DND-41 (cell line): ENCODE results near the gene SND1.

ENCODE experiments used
- ATAC-seq: fragments of 200-7000 bp; cut with Tn5 transposase; 3 replicates; pipeline ENCODE4 v1.9.1; 2021; ENCODE audit warnings: low read depth; ENCODE audit not compliant: insufficient read depth
- DNase-seq: peaks from one replicate; pipeline ENCODE4 v3.0.0-alpha.2; 2020
- H2AFZ ChIP-seq: 2 replicates; pipeline ENCODE4 v1.6.0; 2012; ENCODE audit warnings: low read depth, low read length
- H3K27ac ChIP-seq: 2 replicates; pipeline ENCODE4 v1.5.1; 2012; ENCODE audit warnings: low read length, inconsistent platforms
- H3K27me3 ChIP-seq: fragments of 200-600 bp; sonication (generic); 2 replicates; pipeline ENCODE4 v1.6.0; 2012; ENCODE audit warnings: low read length, mild to moderate bottlenecking, inconsistent platforms; ENCODE audit not compliant: insufficient read depth, poor library complexity
- H3K36me3 ChIP-seq: 2 replicates; pipeline ENCODE4 v1.5.1; 2012; ENCODE audit warnings: low read length, inconsistent platforms; ENCODE audit not compliant: insufficient read depth
- H3K4me1 ChIP-seq: 2 replicates; pipeline ENCODE4 v1.5.1; 2012; ENCODE audit warnings: mild to moderate bottlenecking, low read length; ENCODE audit not compliant: insufficient read depth
- H3K4me2 ChIP-seq: 2 replicates; pipeline ENCODE4 v1.6.0; 2012; ENCODE audit warnings: mild to moderate bottlenecking, moderate library complexity, low read length, inconsistent platforms; ENCODE audit not compliant: insufficient read depth
- H3K4me3 ChIP-seq, 2 experiments: fragments of 200-600 bp in 1 of 2; shearing (Covaris generic) in 1 of 2; 2 replicates each; pipeline ENCODE4 v1.5.1; 2012 to 2016; ENCODE audit warnings: inconsistent platforms in 2 of 2, low read length in 2 of 2, mild to moderate bottlenecking in 2 of 2, low read depth in 1 of 2, moderate library complexity in 1 of 2
- H3K79me2 ChIP-seq: 2 replicates; pipeline ENCODE4 v1.6.0; 2012; ENCODE audit warnings: low read length, inconsistent platforms; ENCODE audit not compliant: insufficient read depth
- H3K9ac ChIP-seq: 2 replicates; pipeline ENCODE4 v1.6.0; 2012; ENCODE audit warnings: low read depth, mild to moderate bottlenecking, inconsistent platforms, low read length, moderate library complexity
- H3K9me3 ChIP-seq: 2 replicates; pipeline ENCODE4 v1.5.1; 2012; ENCODE audit warnings: low read length, moderate library complexity, mild to moderate bottlenecking, inconsistent platforms; ENCODE audit not compliant: insufficient read depth, severe bottlenecking
- H4K20me1 ChIP-seq: 2 replicates; pipeline ENCODE4 v1.6.0; 2012; ENCODE audit warnings: low read length; ENCODE audit not compliant: insufficient read depth
- EZH2 ChIP-seq: IDR thresholded peaks from 3 replicates; pipeline ENCODE4 v1.6.1; 2012; ENCODE audit warnings: borderline replicate concordance, low read depth, mild to moderate bottlenecking, moderate library complexity, low read length, inconsistent platforms; ENCODE audit not compliant: severe bottlenecking
- TF ChIP-seq, protein P1 (sequence below): IDR thresholded peaks from 2 replicates; pipeline ENCODE4 v1.5.1; 2012; ENCODE audit warnings: borderline replicate concordance, low read length, moderate library complexity, mild to moderate bottlenecking; ENCODE audit not compliant: poor library complexity, severe bottlenecking; ENCODE audit errors: extremely low read depth

Gene SND1

DNA sequence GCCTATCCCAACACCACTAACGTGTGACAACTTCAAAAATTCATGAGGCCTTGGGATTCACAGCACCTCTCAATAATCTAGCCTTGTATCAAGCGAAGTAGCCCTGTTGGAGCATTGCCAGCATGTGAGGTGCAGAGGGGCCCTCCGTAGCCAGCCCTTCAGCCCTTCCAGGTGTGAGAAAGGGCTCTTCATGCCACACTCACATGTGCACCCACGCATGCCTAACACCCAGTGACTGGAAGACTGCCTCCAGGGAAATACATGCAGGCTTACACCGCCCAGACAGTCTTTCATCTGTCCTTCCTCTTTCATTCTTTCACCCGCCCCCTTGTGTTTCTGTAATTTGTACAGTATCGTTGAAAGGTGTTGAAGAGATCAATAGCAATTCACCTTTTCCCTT lies 353.1 kb downstream of the SND1 start:
- TF ChIP-seq EZH2: no peak
- TF ChIP-seq, protein P1, sequence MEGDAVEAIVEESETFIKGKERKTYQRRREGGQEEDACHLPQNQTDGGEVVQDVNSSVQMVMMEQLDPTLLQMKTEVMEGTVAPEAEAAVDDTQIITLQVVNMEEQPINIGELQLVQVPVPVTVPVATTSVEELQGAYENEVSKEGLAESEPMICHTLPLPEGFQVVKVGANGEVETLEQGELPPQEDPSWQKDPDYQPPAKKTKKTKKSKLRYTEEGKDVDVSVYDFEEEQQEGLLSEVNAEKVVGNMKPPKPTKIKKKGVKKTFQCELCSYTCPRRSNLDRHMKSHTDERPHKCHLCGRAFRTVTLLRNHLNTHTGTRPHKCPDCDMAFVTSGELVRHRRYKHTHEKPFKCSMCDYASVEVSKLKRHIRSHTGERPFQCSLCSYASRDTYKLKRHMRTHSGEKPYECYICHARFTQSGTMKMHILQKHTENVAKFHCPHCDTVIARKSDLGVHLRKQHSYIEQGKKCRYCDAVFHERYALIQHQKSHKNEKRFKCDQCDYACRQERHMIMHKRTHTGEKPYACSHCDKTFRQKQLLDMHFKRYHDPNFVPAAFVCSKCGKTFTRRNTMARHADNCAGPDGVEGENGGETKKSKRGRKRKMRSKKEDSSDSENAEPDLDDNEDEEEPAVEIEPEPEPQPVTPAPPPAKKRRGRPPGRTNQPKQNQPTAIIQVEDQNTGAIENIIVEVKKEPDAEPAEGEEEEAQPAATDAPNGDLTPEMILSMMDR: no peak
- peaks cover 3% of the 10 kb centered on the region for H4K20me1 ChIP-seq
- no peak overlapping the region for H3K27ac ChIP-seq
- no peak overlapping the region for H3K4me3 ChIP-seq
- H3K4me1 ChIP-seq: 0 out of 2 replicates have a peak, but pooled peaks cover 3% of the 10 kb centered on the region
- no peaks in the 10 kb centered on the region for H3K79me2 ChIP-seq
- ATAC-seq (no peak), DNase-seq (no peak)
- no peaks in the 10 kb centered on the region for H3K9me3 ChIP-seq
- no peak overlapping the region for H3K9ac ChIP-seq
- H3K36me3 ChIP-seq: peaks cover 7% of the 10 kb centered on the region; the same call in 1 of the 2 replicates
- no peak overlapping the region for H3K4me2 ChIP-seq
- H3K27me3 ChIP-seq: no peaks in the 10 kb centered on the region
- H2AFZ ChIP-seq: no peak overlapping the region

DNA sequence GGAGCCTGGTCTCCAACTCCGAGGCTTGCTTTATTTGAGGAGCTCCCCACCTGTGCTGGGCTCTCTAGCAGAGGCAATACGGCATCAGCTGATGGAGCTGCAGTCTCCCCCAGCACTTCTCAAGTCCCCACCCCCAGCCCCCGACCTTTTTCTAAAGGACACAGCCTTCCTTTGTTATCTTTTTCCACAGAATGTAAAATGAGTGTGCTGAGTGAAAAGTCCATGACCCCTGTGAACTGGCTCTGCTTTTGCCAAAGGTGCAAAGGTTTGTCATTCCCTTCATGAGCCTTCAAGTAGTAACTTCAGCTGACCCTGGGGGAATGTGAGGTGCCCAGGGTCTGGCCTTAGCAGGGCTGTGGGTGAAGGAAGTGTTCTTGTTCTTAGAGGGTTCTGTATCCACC lies 353.8 kb downstream of the SND1 start:
- Histone ChIP-seq H3K9me3 (no peaks in the 10 kb centered on the region), H3K36me3 (peaks cover 5% of the 10 kb centered on the region; the same call in 1 of the 2 replicates), H3K27ac (no peak overlapping the region), H3K4me2 (no peak overlapping the region), H3K27me3 (no peaks in the 10 kb centered on the region), H3K4me3 (no peak overlapping the region), H4K20me1 (peaks cover 3% of the 10 kb centered on the region), H3K9ac (no peak overlapping the region), H3K4me1 (0 out of 2 replicates have a peak, but pooled peaks cover 3% of the 10 kb centered on the region), H2AFZ (no peak overlapping the region), H3K79me2 (no peaks in the 10 kb centered on the region)
- no peak for TF ChIP-seq EZH2
- TF ChIP-seq, protein P1: no peak
- ATAC-seq (no peak), DNase-seq (no peak)

DNA sequence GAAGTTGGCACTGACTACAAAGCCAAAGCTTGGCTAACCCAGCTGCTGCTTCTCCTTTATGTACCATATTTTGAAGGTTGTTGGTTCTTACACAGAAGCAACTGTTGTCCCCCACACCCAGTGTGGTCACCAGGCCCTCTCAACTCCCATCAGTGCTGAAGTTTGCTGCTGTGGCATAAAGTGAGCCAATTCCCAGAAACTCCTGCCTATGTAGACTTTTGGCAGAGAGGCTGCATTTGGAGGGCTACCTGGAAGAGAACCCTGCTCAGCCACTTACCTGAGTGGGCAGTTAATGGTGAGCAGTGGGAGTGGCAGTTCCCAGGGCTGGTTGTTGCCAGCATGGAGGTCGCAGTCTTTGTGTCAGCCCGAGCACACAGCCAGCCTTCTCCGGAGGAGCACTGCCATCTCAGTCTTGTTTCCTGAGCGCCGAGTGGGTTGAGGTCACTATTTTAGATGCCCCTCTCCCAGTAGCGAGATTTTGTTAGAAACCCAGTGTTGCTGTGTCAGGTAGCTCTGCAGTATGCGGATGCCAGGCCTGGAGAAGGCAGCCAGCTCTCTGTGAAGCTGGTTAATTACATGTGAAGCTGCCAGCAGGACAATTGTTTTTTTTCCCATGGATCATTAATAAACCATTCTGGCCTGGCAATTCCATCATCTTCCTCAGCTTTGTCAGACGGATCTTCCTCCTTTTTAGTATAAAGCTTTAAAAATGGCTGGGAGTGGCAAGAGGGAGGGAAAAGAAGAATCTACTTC lies 354.7 kb downstream of the SND1 start:
- peaks cover 3% of the 10 kb centered on the region for H4K20me1 ChIP-seq
- H3K36me3 ChIP-seq: no peaks in the 10 kb centered on the region; the same call in 1 of the 2 replicates

More for the DNA sequence above, 354.7 kb downstream of the SND1 start:
- no peak overlapping the region for H3K27ac ChIP-seq
- H2AFZ ChIP-seq: no peak overlapping the region
- 0 out of 2 replicates have a peak, but pooled peaks cover 3% of the 10 kb centered on the region for H3K4me1 ChIP-seq
- H3K9ac ChIP-seq: no peak overlapping the region
- ATAC-seq: no peak
- no peak overlapping the region for H3K4me2 ChIP-seq
- H3K79me2 ChIP-seq: no peaks in the 10 kb centered on the region
- H3K9me3 ChIP-seq: no peaks in the 10 kb centered on the region
- H3K4me3 ChIP-seq: no peak overlapping the region
- no peak for TF ChIP-seq EZH2
- TF ChIP-seq, protein P1: no peak
- no peak for DNase-seq
- H3K27me3 ChIP-seq: no peaks in the 10 kb centered on the region
